RWPE2 (cell line): ENCODE results near the gene SHBG.

Source experiments
- ATAC-seq: fragments of 200-7000 bp; cut with Tn5 transposase; 3 replicates; pipeline ENCODE4 v1.9.1; 2021; ENCODE audit warnings: low read depth
- DNase-seq: peaks from one replicate; pipeline ENCODE4 v3.0.0-alpha.2; 2020; ENCODE audit warnings: low spot score
- H3K27ac ChIP-seq: fragments of 450-650 bp; 2 replicates; pipeline ENCODE4 v1.5.1; 2017; ENCODE audit warnings: mild to moderate bottlenecking; ENCODE audit not compliant: poor library complexity, severe bottlenecking
- H3K27me3 ChIP-seq: fragments of 250-450 bp; sonication (Bioruptor Pico); 2 replicates; pipeline ENCODE4 v1.5.1; 2021; ENCODE audit warnings: mild to moderate bottlenecking, moderate library complexity; ENCODE audit not compliant: insufficient read depth, poor library complexity, severe bottlenecking
- H3K36me3 ChIP-seq: fragments of 250-450 bp; sonication (Bioruptor Pico); 2 replicates; pipeline ENCODE4 v1.5.1; 2020; ENCODE audit warnings: low read depth, mild to moderate bottlenecking, moderate library complexity
- H3K4me1 ChIP-seq: fragments of 250-450 bp; sonication (Bioruptor Pico); 2 replicates; pipeline ENCODE4 v1.5.1; 2021; ENCODE audit warnings: mild to moderate bottlenecking, moderate library complexity; ENCODE audit not compliant: insufficient read depth, poor library complexity, severe bottlenecking
- H3K4me3 ChIP-seq: fragments of 250-450 bp; sonication (Bioruptor Pico); 2 replicates; pipeline ENCODE4 v1.5.1; 2021; ENCODE audit warnings: mild to moderate bottlenecking, moderate library complexity; ENCODE audit not compliant: severe bottlenecking
- H3K9me3 ChIP-seq: fragments of 250-450 bp; sonication (Bioruptor Pico); 2 replicates; pipeline ENCODE4 v1.5.1; 2021; ENCODE audit warnings: mild to moderate bottlenecking, moderate library complexity; ENCODE audit not compliant: severe bottlenecking
- TF ChIP-seq, protein P1 (sequence below): fragments of 450-650 bp; IDR thresholded peaks from one replicate; pipeline ENCODE4 v1.5.1; 2017; ENCODE audit warnings: mild to moderate bottlenecking, moderate library complexity; ENCODE audit not compliant: poor library complexity, severe bottlenecking

The SHBG gene

DNA sequence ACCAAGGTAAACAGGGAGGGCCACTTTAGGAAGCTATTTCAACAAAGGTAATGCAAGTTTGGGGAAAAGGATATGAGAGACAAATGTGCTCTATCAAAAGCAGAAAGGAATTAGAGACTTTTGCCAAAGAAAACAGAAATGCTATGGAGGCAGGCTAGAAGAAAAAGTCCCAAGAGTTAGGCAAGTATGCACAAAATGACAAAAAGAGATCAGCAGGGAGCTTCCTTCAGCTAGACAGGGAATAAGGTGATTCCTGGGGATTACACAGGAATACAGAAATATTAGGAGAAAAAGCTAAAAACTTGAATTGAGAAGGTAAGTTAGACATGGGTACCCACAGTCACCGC, 17.7 kb upstream of the SHBG start:
- H3K36me3 ChIP-seq, result peaks cover 47% of the 10 kb centered on the region
- no peaks in the 10 kb centered on the region for H3K9me3 ChIP-seq
- ATAC-seq, result no peak
- no peak for DNase-seq
- no peaks in the 10 kb centered on the region for H3K27me3 ChIP-seq
- no peak overlapping the region for H3K27ac ChIP-seq
- H3K4me1 ChIP-seq, result peaks cover 16% of the 10 kb centered on the region
- TF ChIP-seq, protein P1, sequence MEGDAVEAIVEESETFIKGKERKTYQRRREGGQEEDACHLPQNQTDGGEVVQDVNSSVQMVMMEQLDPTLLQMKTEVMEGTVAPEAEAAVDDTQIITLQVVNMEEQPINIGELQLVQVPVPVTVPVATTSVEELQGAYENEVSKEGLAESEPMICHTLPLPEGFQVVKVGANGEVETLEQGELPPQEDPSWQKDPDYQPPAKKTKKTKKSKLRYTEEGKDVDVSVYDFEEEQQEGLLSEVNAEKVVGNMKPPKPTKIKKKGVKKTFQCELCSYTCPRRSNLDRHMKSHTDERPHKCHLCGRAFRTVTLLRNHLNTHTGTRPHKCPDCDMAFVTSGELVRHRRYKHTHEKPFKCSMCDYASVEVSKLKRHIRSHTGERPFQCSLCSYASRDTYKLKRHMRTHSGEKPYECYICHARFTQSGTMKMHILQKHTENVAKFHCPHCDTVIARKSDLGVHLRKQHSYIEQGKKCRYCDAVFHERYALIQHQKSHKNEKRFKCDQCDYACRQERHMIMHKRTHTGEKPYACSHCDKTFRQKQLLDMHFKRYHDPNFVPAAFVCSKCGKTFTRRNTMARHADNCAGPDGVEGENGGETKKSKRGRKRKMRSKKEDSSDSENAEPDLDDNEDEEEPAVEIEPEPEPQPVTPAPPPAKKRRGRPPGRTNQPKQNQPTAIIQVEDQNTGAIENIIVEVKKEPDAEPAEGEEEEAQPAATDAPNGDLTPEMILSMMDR, result no peak
- H3K4me3 ChIP-seq, result no peak overlapping the region

DNA sequence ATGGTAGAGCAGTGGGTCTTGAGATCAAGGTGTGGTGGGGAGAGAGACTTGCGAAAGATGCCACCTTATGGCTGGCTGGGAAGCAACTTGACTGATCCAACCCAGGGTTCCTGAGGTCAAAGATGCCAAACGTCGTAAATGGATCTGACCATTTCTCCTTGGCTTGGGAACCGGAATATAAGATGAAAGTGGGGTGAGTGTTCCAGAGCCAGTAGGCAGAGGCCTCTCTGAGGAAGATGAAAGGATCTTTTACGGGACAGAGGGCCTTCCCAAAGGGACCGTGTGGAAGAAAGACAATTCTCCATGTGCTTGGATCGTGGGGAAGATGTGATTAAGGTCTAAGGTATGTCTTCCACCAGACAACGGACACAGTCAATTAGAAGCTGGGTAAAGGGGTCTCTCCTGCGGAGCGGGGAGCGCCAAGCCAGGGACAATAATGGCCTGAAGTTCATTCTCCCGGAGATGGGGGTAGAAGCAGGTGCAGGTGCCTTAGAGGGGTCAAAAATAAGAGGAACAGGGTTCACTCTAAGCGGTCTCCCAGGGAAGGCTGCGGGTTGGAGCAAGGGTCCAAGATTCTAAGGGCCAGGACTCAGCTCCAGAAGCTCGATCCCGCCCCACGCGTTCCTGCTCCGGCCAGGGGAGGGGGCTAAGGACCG, 16.0 kb upstream of the SHBG start:
- H3K9me3 ChIP-seq, result no peaks in the 10 kb centered on the region
- peak; percentile 19; the same call in 2 of the 3 replicates for ATAC-seq
- peak overlapping the region; percentile 87 for H3K4me3 ChIP-seq
- peaks cover 16% of the 10 kb centered on the region for H3K4me1 ChIP-seq
- TF ChIP-seq, protein P1, result no peak
- no peak for DNase-seq
- H3K36me3 ChIP-seq, result peaks cover 37% of the 10 kb centered on the region
- H3K27ac ChIP-seq, result peak overlapping the region; percentile 77
- no peaks in the 10 kb centered on the region for H3K27me3 ChIP-seq

DNA sequence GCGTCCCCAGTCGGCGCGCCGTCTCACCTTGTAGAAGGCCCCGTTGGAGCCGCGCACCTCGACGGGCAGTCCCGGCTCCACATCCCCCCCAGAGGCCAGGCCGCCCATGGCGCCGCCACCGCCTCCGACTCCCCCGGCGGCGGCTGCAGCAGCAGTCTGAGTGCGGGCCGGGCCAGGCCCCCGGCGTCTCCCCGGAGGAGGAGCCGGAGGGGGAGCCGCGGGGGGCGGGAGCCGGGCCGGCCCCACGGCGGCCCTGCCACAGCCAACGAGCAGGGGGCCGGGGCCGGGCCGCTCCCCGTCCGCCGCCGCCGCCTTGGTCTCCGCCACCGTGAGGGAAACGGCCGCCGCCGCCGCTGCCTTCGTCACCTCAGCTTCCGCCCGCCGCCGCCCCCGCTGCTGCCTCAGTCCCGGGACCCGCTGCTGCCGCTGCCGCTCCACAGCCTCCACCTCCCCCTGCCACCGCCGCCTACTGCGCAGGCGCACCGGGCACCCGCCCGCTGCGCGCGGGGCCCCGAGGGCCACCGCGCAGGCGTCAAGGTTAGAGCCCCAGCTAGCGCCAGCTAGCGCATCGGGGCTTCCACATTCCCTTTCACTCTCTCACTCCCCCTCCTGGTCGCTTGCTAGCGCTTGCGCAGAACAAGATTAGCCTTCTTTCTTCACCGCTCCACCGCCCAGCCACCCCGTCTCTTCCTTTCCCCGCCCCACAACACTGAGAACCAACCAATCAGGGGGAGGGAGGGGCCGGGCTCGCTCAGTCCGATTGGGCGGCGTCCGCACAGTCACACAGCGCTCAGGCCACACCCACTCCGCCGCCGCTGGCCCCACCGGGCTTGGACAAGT, 15.3 kb upstream of the SHBG start, which contains the start of gene FXR2:
Gene FXR2 (minus strand): TSS at position 473 of the 840 bp plus-strand sequence. CDS start 365 bp downstream, at position 108.
- ATAC-seq (peak; percentile 93), DNase-seq (peak; percentile 99)
- peaks cover 31% of the 10 kb centered on the region for H3K36me3 ChIP-seq
- peak within 1 kb of the TSS; percentile 77 for H3K27ac ChIP-seq
- H3K4me3 ChIP-seq, result peak within 1 kb of the TSS; percentile 87
- H3K9me3 ChIP-seq, result no peaks in the 10 kb centered on the region
- H3K27me3 ChIP-seq, result no peaks in the 10 kb centered on the region
- TF ChIP-seq, protein P1, result peak; percentile 81
- peaks cover 16% of the 10 kb centered on the region for H3K4me1 ChIP-seq

DNA sequence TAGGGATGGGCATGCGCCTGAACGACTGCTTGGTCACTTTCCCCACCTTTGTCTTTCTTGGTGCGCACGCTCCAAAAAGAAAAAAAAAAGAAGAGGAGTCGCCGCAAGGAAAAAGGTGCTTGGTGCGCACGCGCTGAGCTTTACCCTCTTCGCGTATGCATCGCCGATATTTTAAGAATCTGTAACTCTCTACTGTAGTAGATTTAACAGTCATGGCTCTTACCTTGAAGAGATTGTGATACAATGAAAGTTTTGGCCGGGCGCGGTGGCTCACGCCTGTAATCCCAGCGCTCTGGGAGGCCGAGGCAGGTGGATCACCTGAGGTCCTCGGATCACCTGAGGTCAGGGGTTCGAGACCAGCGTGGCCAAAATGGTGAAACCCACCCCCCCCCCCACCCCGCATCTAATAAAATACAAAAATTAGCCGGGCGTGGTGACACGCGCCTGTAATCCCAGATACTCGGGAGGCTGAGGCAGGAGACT, 14.6 kb upstream of the SHBG start:
- Histone ChIP-seq H3K36me3 (peaks cover 27% of the 10 kb centered on the region), H3K4me1 (peaks cover 16% of the 10 kb centered on the region), H3K27ac (peak overlapping the region; percentile 77), H3K27me3 (no peaks in the 10 kb centered on the region), H3K9me3 (no peaks in the 10 kb centered on the region), H3K4me3 (peak overlapping the region; percentile 30)
- ATAC-seq (no peak), DNase-seq (no peak)
- TF ChIP-seq, protein P1, result no peak
